ENCODE results near the gene ACADVL.

ACADVL gene

GRCh38 chr17:7190276-7190917 is 29.3 kb upstream of the ACADVL start:
- no peak for TF ChIP-seq CTCF (IDR thresholded peaks at IDR 0.05; ENCODE audit: insufficient read depth, low read length, poor library complexity, severe bottlenecking)
- Histone ChIP-seq H3K36me3 (ENCODE audit: control insufficient read depth, insufficient read depth, low read length) (no peaks in the 10 kb centered on the region), H3K27me3 (replicated peaks; ENCODE audit: control insufficient read depth, insufficient read depth, low read length) (no peaks in the 10 kb centered on the region), H3K4me3 (replicated peaks; ENCODE audit: low read depth, low read length) (no peak overlapping the region)
- no peak for DNase-seq (ENCODE audit: extremely low read depth, insufficient read length)

GRCh38 chr17:7191069-7191468 is 28.7 kb upstream of the ACADVL start:
- DNase-seq (ENCODE audit: extremely low read depth, insufficient read length) = no peak
- no peaks in the 10 kb centered on the region for H3K27me3 ChIP-seq (replicated peaks; ENCODE audit: control insufficient read depth, insufficient read depth, low read length)
- no peaks in the 10 kb centered on the region for H3K36me3 ChIP-seq (ENCODE audit: control insufficient read depth, insufficient read depth, low read length)
- no peak overlapping the region for H3K4me3 ChIP-seq (replicated peaks; ENCODE audit: low read depth, low read length)
- no peak for TF ChIP-seq CTCF (IDR thresholded peaks at IDR 0.05; ENCODE audit: insufficient read depth, low read length, poor library complexity, severe bottlenecking)

DNA sequence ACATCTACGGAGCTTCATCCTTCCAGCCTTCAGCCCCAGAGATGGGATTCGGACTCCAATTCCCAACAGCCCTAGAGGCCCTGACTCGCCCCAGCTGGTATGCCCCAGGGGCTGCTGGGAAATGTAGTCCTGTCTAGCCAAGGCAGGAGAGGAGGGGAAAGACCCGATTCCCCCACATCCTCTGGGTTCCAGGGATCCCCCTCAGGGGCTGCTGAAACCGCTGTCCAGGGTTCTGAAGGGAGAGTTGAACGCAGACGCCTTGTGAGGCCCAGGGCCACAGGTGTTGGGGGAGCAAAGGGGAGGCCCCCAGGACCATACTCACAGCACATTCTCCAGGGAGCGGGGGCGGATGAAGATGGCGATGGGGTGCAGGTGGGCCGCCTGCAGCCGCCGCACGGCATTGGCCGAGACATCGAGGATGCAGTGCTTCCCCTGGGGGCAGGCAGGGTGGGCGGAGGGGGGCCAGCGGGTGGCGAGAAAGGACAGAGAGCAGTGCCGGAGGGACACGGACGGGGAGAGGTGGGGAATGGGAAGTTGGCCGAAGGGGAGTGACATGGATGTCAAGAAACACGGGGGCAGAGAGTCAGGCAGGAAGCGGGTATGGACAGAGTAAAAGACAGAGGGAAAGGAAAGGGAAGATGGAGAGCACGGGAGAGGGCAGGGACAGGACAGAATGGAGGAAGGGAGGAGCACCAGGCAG is 28.0 kb upstream of the ACADVL start:
- TF ChIP-seq CTCF (IDR thresholded peaks at IDR 0.05; ENCODE audit: insufficient read depth, low read length, poor library complexity, severe bottlenecking) = no peak
- no peak for DNase-seq (ENCODE audit: extremely low read depth, insufficient read length)
- H3K27me3 ChIP-seq (replicated peaks; ENCODE audit: control insufficient read depth, insufficient read depth, low read length) = no peaks in the 10 kb centered on the region
- no peak overlapping the region for H3K4me3 ChIP-seq (replicated peaks; ENCODE audit: low read depth, low read length)
- no peaks in the 10 kb centered on the region for H3K36me3 ChIP-seq (ENCODE audit: control insufficient read depth, insufficient read depth, low read length)

DNA sequence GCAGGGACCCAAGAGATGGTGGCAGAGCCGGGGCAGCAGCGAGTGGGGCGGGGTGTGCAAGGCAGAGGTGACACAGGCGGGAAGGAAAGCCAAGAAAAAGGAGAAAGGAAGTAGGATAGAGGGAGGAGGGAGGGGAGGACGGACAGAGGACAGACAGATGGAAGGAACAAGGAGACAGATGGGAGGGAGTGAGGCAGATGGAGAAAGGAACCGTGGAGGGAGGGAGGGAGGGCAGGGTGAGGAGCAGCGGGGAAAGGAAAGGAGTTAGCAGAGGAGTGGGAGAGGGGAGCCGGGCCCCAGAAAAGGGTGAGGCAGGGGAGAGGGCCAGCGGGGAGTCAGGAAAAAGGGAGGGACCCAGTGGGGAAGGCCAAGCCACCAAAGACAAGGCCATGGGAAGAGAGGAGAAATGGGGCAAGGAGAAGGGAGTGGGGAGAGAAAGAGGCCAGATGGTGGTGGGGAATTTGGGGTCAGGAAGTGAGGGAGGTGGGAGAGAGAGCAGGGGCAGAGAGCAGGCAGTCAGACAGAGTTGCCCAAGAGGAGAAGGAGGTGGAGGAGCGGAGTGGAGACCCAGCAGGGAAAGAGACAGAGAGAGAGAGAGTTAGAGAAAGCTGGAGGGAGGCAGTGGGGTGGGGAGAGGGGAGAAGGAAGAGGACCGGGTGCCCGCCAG is 27.3 kb upstream of the ACADVL start:
- no peak for DNase-seq (ENCODE audit: extremely low read depth, insufficient read length)
- TF ChIP-seq CTCF (IDR thresholded peaks at IDR 0.05; ENCODE audit: insufficient read depth, low read length, poor library complexity, severe bottlenecking) = no peak
- H3K4me3 ChIP-seq (replicated peaks; ENCODE audit: low read depth, low read length) = no peak overlapping the region

GRCh38 chr17:7195971-7196370 is 23.8 kb upstream of the ACADVL start:
- Histone ChIP-seq H3K4me3 (replicated peaks; ENCODE audit: low read depth, low read length) (no peak overlapping the region), H3K36me3 (ENCODE audit: control insufficient read depth, insufficient read depth, low read length) (no peaks in the 10 kb centered on the region), H3K27me3 (replicated peaks; ENCODE audit: control insufficient read depth, insufficient read depth, low read length) (no peaks in the 10 kb centered on the region)
- DNase-seq (ENCODE audit: extremely low read depth, insufficient read length) = no peak
- TF ChIP-seq CTCF (IDR thresholded peaks at IDR 0.05; ENCODE audit: insufficient read depth, low read length, poor library complexity, severe bottlenecking) = no peak

More for the DNA sequence above, 27.3 kb upstream of the ACADVL start:
- no peaks in the 10 kb centered on the region for H3K36me3 ChIP-seq (ENCODE audit: control insufficient read depth, insufficient read depth, low read length)
- H3K27me3 ChIP-seq (replicated peaks; ENCODE audit: control insufficient read depth, insufficient read depth, low read length) = no peaks in the 10 kb centered on the region
